ENCODE measurements around the gene HS1BP3.

Gene HS1BP3

DNA sequence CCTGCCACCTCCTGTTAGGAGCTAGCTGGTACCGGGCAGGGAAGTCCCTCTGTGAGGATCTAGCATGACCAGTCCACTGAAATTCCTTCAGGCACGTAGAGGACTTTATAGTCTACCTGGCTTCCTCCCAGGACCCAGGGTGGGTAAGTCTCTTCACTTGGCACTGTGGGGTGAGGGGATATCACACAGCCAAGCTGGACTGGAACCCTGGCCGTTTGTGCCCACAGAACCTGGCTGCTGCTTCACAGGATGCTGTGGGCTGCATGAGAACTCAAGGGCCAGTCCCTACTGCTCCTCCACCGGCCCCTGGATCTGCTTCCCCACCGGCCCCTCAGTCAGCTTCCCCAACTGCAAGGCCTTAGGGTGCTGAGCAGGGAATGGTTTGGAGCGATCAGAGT, 35.8 kb downstream of the HS1BP3 start:
- DNase-seq = no peak

DNA sequence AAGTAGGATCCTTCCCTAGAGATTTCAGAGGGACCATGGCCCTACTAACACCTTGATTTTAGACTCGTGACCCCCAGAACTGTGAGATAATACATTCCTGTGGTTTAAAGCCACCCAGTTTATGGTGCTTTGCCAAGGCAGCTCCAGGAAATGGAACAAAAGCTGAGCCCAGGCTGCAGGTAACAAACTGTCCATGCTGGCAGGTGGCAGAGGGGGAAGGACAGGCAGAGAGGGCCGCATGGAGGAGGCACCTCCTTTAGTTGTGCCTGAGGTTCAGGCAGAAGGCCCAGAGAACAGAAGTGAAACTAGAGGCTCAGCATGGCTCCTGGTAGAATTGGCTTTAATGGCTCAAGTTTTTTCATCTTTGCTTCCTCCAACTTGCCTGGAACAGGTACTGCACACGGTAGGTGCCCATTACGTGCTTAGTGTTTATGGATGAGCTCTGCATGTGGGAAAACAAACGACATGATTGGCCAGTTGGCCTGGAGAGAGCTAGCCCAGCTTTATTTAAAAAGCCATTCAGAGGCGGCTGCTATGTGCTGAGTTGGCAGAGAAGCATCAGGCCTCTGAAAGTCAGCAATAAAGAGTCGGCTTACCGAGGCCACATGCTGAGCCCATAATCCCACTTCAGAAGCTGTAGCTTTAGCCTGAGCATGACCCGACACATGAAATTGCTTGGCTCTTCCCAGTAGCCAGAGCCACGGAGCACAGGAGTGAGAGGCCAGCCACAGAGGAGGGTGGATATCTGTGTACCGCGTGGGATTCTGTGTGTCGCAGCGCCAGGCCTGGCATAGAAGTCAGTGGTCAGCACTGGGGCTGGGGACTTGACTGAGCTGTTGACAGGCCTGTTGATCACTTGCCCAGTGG, 36.5 kb downstream of the HS1BP3 start:
- DNase-seq = no peak

DNA sequence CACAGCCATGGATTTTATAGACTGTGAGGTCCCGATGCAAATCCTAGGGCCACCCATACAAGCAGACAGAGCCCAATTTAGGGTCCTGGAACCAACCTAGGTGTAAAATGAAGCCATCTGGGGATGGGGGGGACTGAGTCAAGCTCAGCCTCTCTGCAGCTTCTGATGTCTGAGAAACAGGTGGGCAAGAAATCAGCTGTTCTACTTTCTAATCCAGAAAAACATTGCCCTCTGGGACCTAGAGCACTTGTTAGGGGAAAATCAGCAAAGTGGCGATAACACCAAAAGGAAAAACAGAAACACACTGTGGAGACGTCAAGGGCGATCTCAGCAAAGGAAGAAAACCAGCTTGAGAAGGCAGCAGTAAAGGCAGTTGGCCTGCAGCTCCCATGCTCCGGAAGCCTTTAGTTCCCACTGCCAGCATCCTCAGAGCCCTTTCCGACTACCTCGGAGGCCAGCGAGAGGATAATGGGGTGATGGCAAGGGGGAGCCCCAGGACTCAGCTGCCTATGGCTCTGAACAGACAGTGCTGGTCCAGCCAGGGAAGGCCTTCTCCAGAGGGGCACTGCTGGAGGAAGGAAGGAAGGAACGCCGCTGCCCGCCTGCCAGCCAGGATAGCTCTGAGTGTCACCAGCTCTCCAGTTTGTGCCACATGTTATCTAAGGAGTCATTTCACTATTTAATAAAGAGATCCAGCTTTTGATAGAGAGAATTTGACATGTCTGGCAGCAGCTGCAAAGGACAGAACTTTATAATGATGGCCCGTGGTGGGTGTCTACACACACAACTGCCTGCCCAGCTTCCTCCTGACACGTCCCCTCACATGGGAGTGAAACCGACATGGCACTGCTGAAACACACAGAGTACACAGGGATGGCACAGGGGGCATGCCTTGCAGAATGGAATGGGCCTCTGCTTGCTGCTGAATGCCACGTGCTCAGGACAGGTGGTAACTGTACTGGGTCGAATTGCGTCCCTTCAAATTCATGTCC, 37.7 kb downstream of the HS1BP3 start:
- no peak for DNase-seq

DNA sequence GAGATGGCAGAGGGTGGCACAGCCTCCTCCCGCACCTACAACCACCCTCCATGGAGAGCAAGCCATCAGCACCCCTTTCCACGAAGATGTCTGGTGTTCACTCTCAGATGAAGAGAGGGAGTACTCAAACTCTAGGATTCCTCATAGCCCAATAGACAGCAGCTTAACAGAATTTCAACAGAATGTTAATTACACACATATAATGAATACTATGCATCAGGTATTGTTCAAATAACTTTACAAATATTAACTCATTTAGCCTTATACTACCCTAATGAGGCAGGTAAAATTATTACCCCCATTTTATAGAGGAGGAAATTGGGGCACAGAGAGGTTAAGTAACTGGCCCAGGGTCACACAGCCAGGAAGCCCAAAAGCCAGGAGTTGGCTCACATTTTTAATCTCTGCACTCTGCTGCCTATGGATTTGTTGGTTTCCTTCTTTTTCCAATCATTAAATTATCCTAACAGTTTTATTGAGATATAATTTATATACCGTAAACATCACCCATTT, 39.0 kb downstream of the HS1BP3 start:
- DNase-seq = no peak

DNA sequence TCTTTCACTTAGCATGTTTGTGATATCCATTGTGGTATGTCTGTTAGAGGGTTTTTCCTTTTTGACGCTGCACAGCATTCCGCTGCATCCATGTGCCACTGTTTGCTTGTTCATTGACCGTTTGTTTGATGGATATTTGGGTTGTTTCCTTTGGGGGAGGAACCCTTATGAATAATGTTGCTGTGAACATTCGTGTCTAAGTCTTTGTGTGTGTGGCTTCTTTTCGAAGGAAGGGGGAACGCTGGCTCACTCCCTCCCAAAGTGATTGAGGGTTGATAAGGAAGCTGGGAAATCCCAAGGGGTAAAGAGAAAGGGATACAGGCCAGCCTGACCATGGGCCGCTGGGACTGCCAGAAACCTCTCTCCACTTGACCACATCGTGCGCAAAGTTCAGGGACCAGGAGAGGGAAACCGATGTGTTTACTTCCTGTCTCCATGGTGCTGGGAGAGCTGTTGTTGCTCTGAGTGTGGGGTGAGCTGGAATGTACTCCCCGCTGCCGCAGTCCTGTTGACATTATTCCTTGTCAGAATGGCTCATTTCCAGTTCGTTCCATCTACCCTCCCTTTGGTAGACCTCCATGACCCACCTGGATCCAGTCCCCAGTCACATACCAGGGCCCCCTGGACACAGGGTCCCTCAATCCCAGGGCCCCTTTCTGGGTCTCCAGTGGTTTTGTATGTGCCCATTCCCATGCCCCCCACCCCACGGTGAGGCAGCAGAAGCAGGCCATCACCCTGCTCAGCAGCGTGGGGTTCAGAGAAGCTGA, 39.6 kb downstream of the HS1BP3 start:
- DNase-seq = no peak

DNA sequence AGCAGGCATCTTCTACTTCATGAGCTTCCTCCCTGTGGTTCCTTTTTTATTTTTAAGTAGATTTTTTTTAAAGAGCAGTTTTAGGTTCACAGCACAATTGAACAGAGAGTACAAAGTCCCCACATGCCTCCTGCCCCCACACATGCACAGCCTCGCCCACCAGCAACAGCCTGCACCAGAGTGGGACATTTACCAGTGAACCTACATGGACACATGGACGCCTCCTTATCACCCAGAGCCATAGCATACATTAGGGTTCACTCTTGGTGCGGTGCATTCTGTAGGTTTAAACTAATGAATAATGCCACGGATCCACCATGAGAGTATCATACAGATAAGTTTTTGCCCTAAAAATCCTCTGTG, 40.9 kb downstream of the HS1BP3 start:
- no peak for DNase-seq

DNA sequence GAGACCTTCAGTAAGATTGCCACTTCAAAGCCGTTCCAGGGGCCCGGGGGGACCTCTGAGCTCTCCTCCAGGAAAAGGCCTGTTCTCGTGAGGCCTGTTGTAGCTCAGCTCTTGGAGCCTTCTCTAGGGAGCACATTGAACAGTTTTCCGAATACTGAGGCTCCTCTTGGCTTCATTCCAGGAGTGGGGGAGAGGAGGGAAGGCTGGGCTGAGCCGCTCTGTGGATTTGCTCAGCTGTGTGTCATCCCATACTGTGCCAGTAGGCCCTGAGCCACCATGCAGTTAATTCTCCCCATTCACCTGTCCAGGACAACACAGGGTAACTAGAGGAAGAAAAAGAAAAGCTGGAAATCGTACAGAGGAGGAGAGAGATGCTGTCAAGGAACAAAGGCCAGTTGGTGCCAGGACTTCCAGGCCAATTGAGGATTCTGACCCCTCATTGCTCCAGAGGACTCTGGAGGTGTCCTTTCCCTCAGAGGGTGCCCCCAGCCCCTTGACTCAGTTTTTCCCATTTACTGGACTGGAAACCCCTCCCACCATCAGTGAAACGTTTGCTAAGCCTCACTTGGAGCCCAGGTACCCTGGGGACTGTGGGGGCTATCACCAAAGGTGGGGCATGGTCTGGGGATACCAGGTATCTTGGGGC, 41.4 kb downstream of the HS1BP3 start:
- no peak for DNase-seq

DNA sequence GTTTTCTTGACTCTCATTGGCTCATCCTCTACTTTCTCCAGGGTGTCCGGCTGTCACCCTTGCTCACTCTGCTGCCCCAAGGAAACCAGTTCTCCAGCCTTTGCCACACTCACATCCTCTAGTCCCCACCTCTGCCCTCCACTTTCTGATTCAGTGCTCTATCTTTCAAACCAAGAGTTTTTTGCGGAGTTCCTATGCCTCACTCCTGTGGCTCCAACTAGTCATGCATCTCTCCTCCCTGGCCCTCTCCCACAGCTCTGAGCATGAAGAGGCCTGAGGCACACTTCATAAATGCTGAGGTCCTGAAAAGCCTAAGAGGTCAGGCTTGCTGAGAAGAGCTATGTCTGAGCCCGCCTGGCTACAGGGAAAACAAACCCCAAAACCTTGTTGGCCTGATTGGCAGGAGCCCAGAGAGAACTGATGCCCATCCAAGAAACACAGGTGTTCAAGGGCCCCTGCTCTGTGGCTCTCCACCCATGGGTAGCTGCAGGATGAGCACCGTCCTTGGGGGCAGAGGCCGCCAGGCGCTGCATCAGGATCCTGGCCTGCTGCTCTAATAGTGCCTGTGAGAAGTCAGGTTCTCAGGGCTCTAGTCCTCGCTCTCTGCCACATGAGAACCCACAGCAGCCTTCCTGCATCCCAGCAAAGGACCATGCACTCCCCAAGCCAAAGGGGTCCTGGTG, 42.1 kb downstream of the HS1BP3 start:
- no peak for DNase-seq

DNA sequence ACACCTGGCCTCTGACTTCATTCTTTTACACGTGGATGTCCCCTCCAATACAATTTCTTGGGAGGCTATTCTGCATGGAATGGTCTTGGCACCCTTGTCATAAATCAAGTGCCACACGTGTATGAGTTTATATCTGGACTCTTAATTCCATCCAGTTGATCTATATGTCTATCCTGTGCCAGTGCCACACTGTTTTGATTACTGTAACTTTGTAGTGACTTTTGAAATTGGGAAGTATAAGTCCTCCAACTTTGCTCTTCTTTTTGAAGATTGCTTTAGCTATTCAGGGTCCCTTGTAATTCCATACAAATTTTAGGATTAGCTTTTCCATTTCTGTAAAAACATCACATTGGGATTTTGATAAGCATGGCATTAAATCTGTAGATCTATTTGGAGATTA, 43.5 kb downstream of the HS1BP3 start:
- no peak for DNase-seq

DNA sequence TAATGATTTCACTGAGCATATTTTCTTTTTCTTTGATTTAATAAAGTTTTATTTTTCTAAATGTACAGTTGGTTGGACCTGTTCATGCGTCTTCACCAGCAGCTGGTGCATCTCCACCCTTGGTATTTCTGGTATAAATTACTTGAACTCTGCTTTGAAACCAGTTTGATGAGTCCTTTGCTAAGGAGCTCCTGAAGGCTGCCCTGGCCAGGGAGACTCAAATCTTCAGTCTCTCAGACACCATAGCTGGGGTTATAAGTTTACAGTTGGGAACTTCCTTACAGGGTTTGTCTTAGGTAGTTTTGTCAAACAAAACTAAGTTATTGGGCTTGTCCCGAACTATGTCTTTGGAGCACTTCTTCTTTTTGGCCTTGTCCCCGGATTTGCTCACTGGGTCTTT, 44.7 kb downstream of the HS1BP3 start:
- DNase-seq = no peak

DNA sequence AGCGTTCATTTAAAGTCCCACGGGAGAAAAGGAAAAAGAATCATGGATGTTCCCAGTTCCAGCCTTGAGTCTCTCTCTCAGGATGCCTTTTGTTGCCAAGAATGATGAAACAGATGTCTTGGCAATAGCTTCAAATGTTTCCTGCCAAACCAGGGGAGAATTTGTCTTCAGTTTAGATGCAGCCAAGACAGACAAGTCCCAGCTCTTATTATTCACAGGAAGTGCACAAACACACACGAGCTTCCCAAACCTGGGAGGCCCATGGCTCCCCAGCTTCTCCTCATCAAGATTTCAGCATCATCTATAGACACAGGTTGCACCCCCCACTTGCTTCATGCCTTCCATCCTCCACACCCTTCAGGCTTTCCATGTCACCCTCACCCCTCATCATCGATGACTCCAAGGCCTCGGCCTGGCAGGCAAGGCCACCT, 45.9 kb downstream of the HS1BP3 start:
- DNase-seq = no peak

DNA sequence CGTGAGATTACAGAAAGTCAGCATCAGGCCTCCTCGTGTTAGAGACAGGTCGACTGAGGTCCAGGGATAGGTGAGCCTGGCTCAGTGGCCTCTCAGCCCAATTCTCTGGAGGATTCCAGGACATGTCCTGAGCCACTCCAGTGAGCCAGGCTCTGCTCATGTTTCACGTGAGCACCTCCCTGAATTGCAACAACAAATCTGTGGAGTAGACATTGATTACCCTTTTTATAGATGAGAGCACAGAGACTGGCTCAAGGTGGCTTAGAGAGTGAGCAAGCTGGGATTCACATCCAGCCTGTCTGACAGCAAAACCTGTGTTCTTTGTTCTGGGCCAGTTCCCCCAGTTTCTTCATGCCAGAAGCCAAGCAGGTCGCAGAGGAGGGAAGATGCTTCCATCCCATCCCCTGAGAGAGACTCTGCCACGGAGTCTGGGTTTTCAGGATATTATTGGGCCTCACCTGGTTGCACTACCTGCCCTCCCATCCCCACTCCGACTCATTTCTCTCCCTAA, 46.4 kb downstream of the HS1BP3 start:
- no peak for DNase-seq

DNA sequence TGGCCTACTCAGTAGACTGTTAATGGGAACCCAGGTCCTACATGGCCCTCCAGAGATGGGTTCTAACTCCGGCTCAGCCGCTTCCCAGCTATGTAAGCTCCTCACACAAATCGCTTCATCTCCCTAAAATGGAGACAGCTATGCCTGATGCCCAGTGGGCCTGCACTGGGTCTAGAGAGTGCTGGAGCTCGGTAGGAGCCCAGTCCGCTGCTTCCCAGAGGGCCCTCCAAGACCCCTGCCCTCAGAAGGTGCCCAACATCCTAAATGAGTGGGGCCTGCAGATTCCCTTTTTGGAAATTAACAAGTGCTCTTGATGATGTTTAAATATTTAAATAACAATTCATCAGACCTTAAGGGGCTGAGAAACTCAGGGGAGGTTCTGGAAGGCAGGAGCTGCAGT, 47.1 kb downstream of the HS1BP3 start:
- no peak for DNase-seq

DNA sequence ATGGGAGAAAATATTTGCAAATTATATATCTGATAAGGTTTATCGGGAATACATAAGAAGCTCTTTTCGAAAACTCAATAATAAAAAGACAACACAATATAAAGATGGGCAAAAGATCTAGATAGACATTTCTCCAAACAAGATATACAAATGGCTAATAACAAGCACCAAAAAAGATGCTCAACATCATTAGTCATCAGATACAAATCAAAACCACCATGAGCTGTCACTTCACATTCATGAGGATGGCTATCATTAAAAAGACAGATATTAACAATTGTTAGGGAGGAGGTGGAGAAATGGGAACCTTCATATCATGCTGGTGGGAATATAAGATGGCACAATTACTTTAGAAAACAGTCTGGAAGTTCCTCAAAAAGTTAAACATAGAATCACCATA, 48.1 kb downstream of the HS1BP3 start:
- DNase-seq = no peak

DNA sequence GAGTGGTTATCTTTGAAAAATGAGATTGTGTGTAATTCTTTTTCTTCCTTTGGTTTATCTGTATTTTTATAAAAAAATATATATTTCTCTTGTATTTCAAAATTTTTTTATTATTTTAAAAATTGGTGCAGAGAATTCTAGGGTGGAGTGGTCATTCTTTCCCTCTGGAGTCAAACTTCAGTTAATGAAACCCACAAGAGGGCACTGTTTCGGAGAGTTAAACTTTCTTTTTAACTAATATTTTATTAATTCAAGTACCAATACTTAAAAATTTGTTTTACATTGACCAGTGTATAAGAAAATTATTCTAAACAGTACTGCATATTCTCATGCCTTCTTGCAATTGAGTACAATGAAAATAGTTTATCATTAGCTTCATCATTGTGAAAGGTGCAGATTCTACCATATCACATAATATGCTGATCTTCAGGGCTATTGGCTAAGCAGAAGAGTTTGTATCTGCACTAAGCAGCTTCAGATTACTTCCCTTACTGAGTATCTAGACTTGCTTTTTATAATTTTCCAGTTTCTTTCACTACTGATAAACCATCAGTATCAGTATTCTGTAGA, 50.1 kb downstream of the HS1BP3 start:
- no peak for DNase-seq

DNA sequence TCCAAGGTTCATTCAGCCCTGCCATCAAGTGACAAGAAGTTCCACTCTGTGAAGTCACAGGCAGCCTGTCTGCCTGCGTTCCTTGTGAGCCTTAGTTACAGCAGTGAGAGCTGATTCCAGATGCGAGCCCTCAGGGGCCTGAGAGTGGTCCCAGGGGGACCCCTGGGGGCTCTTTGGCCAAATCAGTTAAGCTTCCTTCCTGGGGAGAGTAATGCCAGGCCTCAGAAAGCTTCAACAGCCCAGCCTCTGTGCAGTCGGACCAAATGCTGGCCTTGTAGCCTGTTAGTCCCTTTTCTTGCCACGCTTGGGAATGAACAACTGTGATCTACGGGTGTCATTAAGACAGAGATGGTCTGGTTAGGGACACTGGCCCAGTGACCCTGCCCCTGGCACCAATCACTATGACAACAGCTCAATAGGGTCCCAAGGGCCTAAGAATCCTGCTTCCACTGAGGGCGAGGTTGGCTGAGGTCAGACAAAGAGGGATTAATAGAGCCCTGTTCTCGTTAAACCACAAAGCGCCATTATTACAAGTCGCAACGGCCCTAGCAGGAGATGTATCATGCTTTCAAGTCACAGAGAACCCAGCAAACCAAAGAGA, 50.9 kb downstream of the HS1BP3 start:
- no peak for DNase-seq

DNA sequence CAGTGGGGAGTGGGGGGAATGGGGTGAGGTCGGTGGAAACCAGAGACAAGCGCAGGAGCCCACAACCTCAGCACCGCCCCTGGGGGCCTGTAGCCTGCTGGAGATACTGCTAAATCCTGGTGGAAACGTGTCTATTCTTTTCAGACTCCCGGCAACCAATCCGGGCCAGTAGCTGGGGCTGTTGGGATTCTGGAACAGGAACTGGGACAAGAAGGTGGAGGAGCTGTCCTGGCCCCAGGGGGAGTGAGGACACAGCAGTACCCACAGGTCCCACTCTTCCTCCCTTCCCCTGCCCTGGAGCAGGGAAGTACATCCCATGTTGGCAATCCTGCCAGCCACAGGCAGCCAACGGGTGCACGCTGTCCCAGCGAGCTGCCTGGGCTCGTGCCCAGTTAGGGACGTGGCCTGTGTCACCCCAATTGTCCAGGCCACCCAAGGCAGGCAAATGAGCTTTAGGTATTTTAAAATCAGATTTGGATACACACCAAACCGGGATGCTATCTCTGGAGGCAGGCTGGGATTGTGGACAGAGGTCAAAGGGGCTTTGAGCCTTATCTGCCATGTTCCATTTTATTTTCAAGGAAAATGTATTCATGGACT, 51.8 kb downstream of the HS1BP3 start:
- no peak for DNase-seq

DNA sequence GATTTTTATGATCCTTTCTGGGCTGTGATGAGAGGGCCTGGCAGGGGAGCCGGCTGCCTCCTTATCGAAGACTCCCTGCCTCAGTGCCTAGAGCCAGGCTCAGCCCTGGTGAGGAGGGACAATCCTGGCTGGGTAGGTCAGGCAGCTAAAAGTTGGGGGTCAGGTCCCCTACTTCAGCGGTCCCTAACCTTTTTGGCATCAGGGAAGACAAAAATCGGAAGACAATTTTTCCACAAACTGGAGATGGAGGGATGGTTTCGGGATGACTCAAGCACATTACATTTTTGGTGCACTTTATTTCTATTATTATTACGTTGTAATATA, 53.1 kb downstream of the HS1BP3 start:
- no peak for DNase-seq

DNA sequence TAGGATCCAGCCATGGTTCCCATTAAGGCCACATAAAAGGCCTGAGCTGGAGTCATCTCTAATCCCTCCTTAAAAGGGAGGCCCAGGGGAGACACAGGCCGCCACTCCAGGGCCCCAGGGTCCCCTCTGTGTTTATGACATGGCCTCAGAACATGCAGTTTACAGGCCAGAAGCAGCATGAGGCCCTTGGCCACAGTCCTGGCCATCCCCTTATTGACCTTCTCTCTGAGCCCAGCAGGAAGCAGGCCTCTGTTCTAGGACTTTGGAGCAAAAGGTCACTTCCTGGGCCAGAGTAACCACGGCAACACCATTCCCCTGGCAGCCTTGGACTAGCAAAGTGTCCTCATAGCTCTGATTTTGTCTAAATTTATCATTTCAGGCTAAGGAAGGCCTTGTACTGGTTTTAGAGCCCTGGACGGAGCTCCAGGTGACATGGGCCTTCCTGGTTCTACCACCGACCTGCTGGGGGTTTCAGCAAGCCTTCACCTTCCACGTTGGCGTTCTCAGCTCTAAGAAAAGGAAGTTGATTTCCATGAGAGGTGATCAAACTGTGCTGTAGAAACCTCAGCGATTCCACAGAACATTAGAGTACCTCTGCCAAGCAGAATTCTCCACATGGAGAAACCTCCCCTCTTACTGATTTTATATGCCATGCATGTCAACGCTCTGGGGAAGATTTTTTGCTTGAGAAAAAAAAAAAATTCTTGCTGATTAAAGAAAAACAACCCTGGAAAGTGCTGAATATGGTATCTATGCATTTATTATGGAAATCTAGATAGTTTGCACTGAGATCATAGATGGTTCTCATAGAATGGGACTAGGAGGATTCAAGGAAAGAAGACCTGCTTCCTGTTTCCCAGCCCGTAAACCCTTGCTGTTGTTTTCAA, 53.7 kb downstream of the HS1BP3 start:
- no peak for DNase-seq

All from AML-193 (cell line).